Ectodermal cell (in vitro differentiated cells): ENCODE results near the gene ZFYVE28.

Experiments used
- H3K27ac ChIP-seq: 2 replicates; pipeline ENCODE4 v1.7.0; 2013; ENCODE audit warnings: mild to moderate bottlenecking, low read depth, low read length; ENCODE audit not compliant: insufficient read depth, poor library complexity, severe bottlenecking
- H3K27me3 ChIP-seq: 2 replicates; pipeline ENCODE4 v1.7.0; 2013; ENCODE audit warnings: mild to moderate bottlenecking, low read length; ENCODE audit not compliant: insufficient read depth, control insufficient read depth, poor library complexity, severe bottlenecking
- H3K36me3 ChIP-seq: one replicate; pipeline ENCODE4 v1.7.0; 2013; ENCODE audit warnings: low read length; ENCODE audit not compliant: control insufficient read depth, insufficient read depth
- H3K4me1 ChIP-seq: one replicate; pipeline ENCODE4 v1.7.0; 2013; ENCODE audit warnings: low read length; ENCODE audit not compliant: control insufficient read depth, insufficient read depth
- H3K4me3 ChIP-seq: 2 replicates; pipeline ENCODE4 v1.7.0; 2013; ENCODE audit warnings: low read depth, low read length, control low read depth; ENCODE audit not compliant: insufficient read depth
- H3K9me3 ChIP-seq: 2 replicates; pipeline ENCODE4 v1.7.0; 2013; ENCODE audit warnings: mild to moderate bottlenecking, low read length, moderate library complexity; ENCODE audit not compliant: control insufficient read depth
- WGBS, 2 experiments: methylation state at CpG; one replicate each; pipeline ENCODE4 v1.1.7; 2013; ENCODE audit warnings: missing lambda C conversion rate in 2 of 2; 5-methylcytosine and 5-hydroxymethylcytosine counted together

Gene ZFYVE28

DNA sequence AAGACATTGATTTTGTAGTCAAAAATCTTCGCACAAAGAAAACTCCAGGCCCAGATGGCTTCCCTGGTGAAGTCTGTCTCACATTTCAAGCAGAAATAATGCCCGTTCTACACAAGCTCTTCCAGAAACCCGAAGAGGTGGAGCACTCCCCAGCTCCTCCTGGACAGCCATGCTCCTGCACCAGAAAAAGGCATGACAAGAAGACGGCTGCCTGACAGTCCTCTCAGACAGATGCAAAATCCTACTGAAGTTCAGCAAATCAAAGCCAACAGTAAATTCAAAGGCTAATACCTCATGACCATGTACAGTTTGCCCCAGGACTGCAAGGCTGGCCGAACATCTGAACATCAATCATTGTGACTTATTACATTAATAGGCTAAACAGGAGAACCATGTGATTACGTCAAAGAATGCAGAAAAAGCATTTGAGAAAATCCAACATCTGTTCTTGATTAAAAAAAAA is 125.8 kb downstream of the ZFYVE28 start:
- Histone ChIP-seq H3K27ac (no peak overlapping the region), H3K4me1 (peaks cover 1% of the 10 kb centered on the region), H3K27me3 (no peaks in the 10 kb centered on the region), H3K9me3 (no peaks in the 10 kb centered on the region), H3K4me3 (no peak overlapping the region), H3K36me3 (no peaks in the 10 kb centered on the region)
- WGBS, 2 experiments = 81 to 86% methylated on average over 6 of the region's 6 CpGs

DNA sequence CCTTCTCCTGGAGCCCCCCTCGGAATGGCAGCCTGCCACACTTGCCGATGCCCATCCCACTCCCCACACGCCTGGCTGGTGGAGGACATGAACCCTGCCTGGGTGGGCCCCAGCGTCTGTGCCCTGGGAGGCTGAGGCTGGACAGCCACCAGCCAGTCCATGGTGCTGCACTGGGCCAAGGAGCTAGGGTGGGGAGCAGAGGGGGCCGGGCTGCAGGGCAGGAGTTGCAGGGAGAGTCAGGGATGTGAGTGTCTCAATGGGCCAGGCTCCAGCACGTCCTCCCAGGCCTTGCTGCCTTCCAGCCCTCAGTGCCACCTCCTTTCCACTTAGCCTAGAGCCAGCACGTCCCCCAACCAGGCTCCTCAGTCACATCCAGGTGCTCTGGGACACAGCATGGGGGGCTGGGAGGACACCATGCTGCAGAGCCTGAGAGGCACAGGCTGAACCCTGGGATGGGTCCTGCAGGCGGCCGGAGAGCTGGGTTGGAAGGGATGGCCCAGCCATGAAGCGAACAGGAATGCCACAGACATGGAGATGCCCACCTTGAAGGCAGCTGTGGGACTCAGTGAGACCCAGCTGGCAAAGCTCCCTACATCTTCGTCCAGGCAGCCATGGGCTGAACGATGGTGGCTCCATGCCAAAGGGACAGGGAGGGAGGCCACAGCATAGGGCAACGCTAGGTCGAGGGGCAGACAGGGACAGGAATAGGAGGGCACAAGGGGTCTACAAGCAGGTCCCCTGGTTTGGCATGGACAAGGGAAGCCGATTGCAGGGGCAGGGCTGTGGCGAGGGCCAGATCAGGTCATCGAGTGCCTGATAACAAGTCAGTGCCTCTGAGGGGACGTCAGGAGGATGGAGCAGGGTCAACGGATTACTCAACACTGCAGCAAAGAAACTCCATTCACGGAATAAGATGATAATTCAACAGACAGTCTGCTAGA is 126.5 kb downstream of the ZFYVE28 start:
- no peaks in the 10 kb centered on the region for H3K9me3 ChIP-seq
- H3K36me3 ChIP-seq = no peaks in the 10 kb centered on the region
- peaks cover 8% of the 10 kb centered on the region for H3K4me1 ChIP-seq
- no peak overlapping the region for H3K4me3 ChIP-seq
- H3K27me3 ChIP-seq = no peaks in the 10 kb centered on the region
- WGBS, 2 experiments = 92 to 94% methylated on average over 20 of the region's 20 CpGs
- no peak overlapping the region for H3K27ac ChIP-seq

- Histone ChIP-seq H3K27ac (no peak overlapping the region), H3K36me3 (no peaks in the 10 kb centered on the region), H3K4me1 (peaks cover 17% of the 10 kb centered on the region), H3K27me3 (no peaks in the 10 kb centered on the region), H3K4me3 (no peak overlapping the region), H3K9me3 (no peaks in the 10 kb centered on the region)
- WGBS, 2 experiments = 85 to 87% methylated on average over 24 of the region's 24 CpGs
Measured at GRCh38 chr4:2290974-2291704, 127.3 kb downstream of the ZFYVE28 start.

DNA sequence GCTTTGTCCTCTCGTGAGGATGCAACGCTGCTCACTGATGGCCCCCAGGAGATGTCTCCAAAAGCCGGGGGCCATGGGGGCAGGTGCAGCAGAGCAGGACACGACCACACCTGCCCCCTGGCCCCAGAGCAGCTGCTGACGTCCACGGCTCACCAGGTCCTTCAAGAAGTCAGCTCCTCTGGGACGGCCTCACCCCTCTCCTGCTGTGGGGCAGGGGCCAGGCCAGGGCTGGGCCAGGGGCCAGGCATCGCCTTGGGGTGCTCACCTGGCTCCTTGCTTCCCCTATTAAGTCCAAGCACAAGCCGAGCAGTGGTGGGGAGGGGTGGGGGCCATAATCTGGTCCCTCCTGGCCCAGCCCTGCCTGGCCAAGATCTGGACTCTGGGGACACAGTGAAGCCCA is 128.0 kb downstream of the ZFYVE28 start:
- Histone ChIP-seq H3K4me1 (peaks cover 23% of the 10 kb centered on the region), H3K4me3 (no peak overlapping the region), H3K27me3 (no peaks in the 10 kb centered on the region), H3K9me3 (no peaks in the 10 kb centered on the region), H3K27ac (no peak overlapping the region), H3K36me3 (no peaks in the 10 kb centered on the region)
- WGBS, 2 experiments = 90 to 92% methylated on average over 9 of the region's 9 CpGs

DNA sequence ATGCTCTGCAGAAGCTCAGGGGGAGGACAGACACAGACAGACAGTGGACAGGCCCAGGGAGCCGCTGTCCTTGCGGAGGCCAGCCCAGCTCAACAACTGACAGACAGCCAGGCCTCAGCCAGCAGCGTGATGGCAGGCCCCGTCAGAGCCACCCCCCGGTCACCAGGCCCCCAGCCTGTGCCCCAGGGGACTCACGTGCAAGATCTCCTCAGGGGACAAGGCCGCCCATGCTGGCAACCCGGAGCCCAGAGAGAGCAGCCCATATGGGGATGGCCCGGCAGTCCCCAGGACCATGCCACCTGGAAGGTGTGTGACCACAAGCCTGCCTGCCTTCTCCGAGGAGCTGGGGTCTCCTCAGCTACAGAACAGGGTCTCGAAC is 128.5 kb downstream of the ZFYVE28 start:
- WGBS, 2 experiments = 92 to 93% methylated on average over 11 of the region's 11 CpGs
- H3K27ac ChIP-seq = no peak overlapping the region

GRCh38 chr4:2289311-2289954 is 129.0 kb downstream of the ZFYVE28 start:
- 91 to 92% methylated on average over 14 of the region's 14 CpGs for WGBS, 2 experiments
- H3K4me1 ChIP-seq = peaks cover 24% of the 10 kb centered on the region
- no peaks in the 10 kb centered on the region for H3K27me3 ChIP-seq

More for the DNA sequence above, 128.5 kb downstream of the ZFYVE28 start:
- Histone ChIP-seq H3K4me1 (peaks cover 24% of the 10 kb centered on the region), H3K4me3 (no peak overlapping the region), H3K36me3 (no peaks in the 10 kb centered on the region), H3K9me3 (no peaks in the 10 kb centered on the region), H3K27me3 (no peaks in the 10 kb centered on the region)

DNA sequence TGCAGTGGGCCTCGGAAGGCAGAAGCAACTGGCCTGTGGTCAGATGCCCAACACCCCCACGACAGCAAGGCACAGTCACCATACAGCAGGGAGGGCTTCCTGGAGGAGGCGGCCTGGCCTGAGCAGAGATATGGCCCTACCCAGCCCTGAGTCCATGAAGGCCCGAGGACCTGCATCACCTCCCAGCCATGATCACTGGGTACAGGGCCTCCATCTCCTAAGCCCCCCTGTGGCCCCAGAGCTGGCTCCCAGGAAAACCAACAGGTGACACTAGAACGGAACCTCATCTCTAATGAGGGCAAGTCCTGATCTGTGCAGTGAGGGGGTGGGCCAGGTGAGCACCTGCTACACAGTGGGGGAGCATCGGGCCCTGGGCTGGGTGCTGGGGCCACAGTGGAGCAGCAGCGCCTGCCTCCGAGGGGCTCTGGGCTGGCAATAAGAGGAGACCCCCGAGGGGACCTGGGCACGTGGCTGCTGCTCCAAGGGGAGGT is 130.3 kb downstream of the ZFYVE28 start:
- Histone ChIP-seq H3K4me1 (peaks cover 24% of the 10 kb centered on the region), H3K27ac (no peak overlapping the region), H3K9me3 (no peaks in the 10 kb centered on the region), H3K27me3 (no peaks in the 10 kb centered on the region), H3K4me3 (no peak overlapping the region), H3K36me3 (no peaks in the 10 kb centered on the region)
- WGBS, 2 experiments = 93 to 95% methylated on average over 10 of the region's 10 CpGs

More at GRCh38 chr4:2289311-2289954, 129.0 kb downstream of the ZFYVE28 start:
- no peak overlapping the region for H3K4me3 ChIP-seq
- no peak overlapping the region for H3K27ac ChIP-seq
- H3K36me3 ChIP-seq = no peaks in the 10 kb centered on the region
- H3K9me3 ChIP-seq = no peaks in the 10 kb centered on the region

GRCh38 chr4:2287594-2287915 is 130.9 kb downstream of the ZFYVE28 start:
- no peaks in the 10 kb centered on the region for H3K36me3 ChIP-seq
- H3K4me1 ChIP-seq = peaks cover 24% of the 10 kb centered on the region
- H3K27me3 ChIP-seq = no peaks in the 10 kb centered on the region
- no peak overlapping the region for H3K4me3 ChIP-seq
- H3K9me3 ChIP-seq = no peaks in the 10 kb centered on the region
- no peak overlapping the region for H3K27ac ChIP-seq
- 84 to 87% methylated on average over 9 of the region's 9 CpGs for WGBS, 2 experiments

DNA sequence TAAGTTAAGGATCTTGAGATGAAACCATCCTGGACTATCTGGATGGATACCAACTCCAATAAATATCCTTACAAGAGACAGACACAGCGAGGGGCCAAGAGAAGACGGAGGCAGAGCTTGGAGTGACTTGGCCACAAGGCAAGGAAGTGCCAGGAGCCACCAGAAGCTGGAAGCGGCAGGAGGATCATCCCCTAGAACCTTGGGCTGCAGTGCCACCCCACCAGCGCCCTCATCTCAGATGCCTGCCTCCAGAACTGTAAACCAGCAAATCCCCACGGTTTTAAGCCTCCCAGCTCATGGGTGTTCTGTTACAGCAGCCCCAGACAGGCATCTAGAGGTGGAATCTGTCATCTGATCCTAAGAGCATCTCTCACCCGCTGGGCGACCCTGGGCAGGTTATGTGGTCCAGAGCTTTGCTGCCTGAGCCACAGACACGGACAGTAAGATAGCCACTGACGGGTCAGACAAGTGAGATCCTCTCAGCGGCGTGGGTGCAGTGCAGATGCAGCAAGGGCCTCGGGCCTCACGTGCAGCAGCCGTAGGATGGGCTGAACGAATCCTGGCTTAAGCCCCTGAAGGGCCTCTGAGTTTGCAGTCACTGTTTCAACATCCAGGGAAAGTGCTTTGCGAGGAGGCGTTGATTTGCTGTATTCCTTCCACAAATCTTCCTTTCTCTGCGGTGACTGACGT is 131.4 kb downstream of the ZFYVE28 start:
- 77 to 78% methylated on average over 19 of the region's 19 CpGs for WGBS, 2 experiments
- no peaks in the 10 kb centered on the region for H3K36me3 ChIP-seq
- no peaks in the 10 kb centered on the region for H3K27me3 ChIP-seq
- H3K27ac ChIP-seq = no peak overlapping the region
- H3K4me3 ChIP-seq = no peak overlapping the region
- no peaks in the 10 kb centered on the region for H3K9me3 ChIP-seq
- peaks cover 24% of the 10 kb centered on the region for H3K4me1 ChIP-seq
